K562 (cell line): ENCODE data around the gene PRDM10. TPM values are rescaled to one million over a fixed set of nuclear protein-coding genes. Genes with fewer than 3 reads are reported as not detected.
A peak's percentile ranks its signal among the peaks of the same experiment; 100 is the strongest.

Experiments
- BRD4 ChIP-seq: fragments of 200-600 bp; sonication (generic); IDR thresholded peaks from 2 replicates; pipeline ENCODE4 v1.6.1; 2017; ENCODE audit warnings: inconsistent platforms
- CC2D1A ChIP-seq: fragments of 450-650 bp; IDR thresholded peaks from 2 replicates; pipeline ENCODE4 v1.6.1; 2017; ENCODE audit warnings: mild to moderate bottlenecking
- CHD2 ChIP-seq: IDR thresholded peaks from 2 replicates; pipeline ENCODE4 v1.6.1; 2011; ENCODE audit warnings: low read depth, low read length
- CREBBP ChIP-seq: IDR thresholded peaks from one replicate; pipeline ENCODE4 v1.6.1; 2012; ENCODE audit warnings: low read depth, mild to moderate bottlenecking, control low read depth, inconsistent platforms, low read length
- GABPB2 ChIP-seq: fragments of 250-450 bp; sonication (Bioruptor Pico); conservative IDR thresholded peaks from 2 replicates; pipeline ENCODE4 v1.5.1; 2021; ENCODE audit warnings: mild to moderate bottlenecking
- MEF2A ChIP-seq: IDR thresholded peaks from 2 replicates; pipeline ENCODE4 v1.6.1; 2011; ENCODE audit warnings: low read depth, mild to moderate bottlenecking, low read length, moderate library complexity; ENCODE audit not compliant: control insufficient read depth
- MTA1 ChIP-seq: fragments of 450-650 bp; IDR thresholded peaks from 2 replicates; pipeline ENCODE4 v1.6.1; 2017; ENCODE audit warnings: borderline replicate concordance
- MTF1 ChIP-seq: fragments of 250-450 bp; sonication (Bioruptor Pico); IDR thresholded peaks from 2 replicates; pipeline ENCODE4 v1.9.0; 2021; ENCODE audit warnings: moderate library complexity, mild to moderate bottlenecking, inconsistent platforms, borderline replicate concordance
- NCOA1 ChIP-seq: fragments of 450-650 bp; IDR thresholded peaks from 2 replicates; pipeline ENCODE4 v1.6.1; 2016; ENCODE audit warnings: low read depth
- PURB ChIP-seq: sonication (generic); formaldehyde crosslinking; IDR thresholded peaks from 2 replicates; pipeline ENCODE4 v1.9.0; 2021; ENCODE audit warnings: low read depth, mild to moderate bottlenecking, missing genetic modification reagents
- RCOR1 ChIP-seq, 2 experiments: IDR thresholded peaks; 2 replicates each; pipeline ENCODE4 v1.6.1; 2012; ENCODE audit warnings: low read depth in 2 of 2, low read length in 2 of 2, borderline replicate concordance in 1 of 2, improper control_type of control experiment in 1 of 2
- SMC3 ChIP-seq: conservative IDR thresholded peaks from 2 replicates; pipeline ENCODE4 v1.6.1; 2011; ENCODE audit warnings: low read depth, low read length, improper control_type of control experiment; ENCODE audit not compliant: insufficient read depth
- SPI1 ChIP-seq: IDR thresholded peaks from 2 replicates; pipeline ENCODE4 v1.6.1; 2011; ENCODE audit warnings: low read depth, low read length, control low read depth, borderline replicate concordance
- TAF7 ChIP-seq: fragments of 450-650 bp; IDR thresholded peaks from 2 replicates; pipeline ENCODE4 v1.6.1; 2016; ENCODE audit warnings: missing genetic modification characterization, missing compliant biosample characterization
- WHSC1 ChIP-seq: IDR thresholded peaks from one replicate; pipeline ENCODE4 v1.6.1; 2012; ENCODE audit warnings: low read length, control low read depth, inconsistent platforms
- ZC3H11A ChIP-seq: IDR thresholded peaks from 2 replicates; pipeline ENCODE4 v1.6.1; 2012; ENCODE audit warnings: low read depth, low read length, improper control_type of control experiment
- polyA plus RNA-seq, 8 experiments: library from polyadenylated mRNA; depleted of rRNA in 4 of 8; stranded (reverse) in 5 of 8; unstranded in 3 of 8; fragments of >200 nt; fragmentation: Nextera tagmentation in 2 of 8; fragmentation: Illumina TruSeq in 1 of 8; extraction: Ambion mirVana in 2 of 8; extraction: Trizol in 1 of 8; gene quantifications; 2 replicates each; pipeline versions ENCODE4 v1.2.1 to v1.2.3, GENCODE V29; 2011 to 2014; ENCODE audit warnings: inconsistent platforms in 1 of 8, missing spikeins in 1 of 8
- total RNA-seq, 7 experiments: library from RNA; depleted of rRNA in 6 of 7; stranded (reverse); fragments of >200 nt in 6 of 7; fragmentation: Illumina TruSeq in 2 of 7; extraction: Trizol in 2 of 7; gene quantifications; 2 replicates each; pipeline versions ENCODE4 v1.2.1 to v1.2.3, GENCODE V29; 2011 to 2021; ENCODE audit warnings: low replicate concordance in 1 of 7
- TF ChIP-seq, protein P1 (sequence below): sonication (generic); formaldehyde crosslinking; IDR thresholded peaks from 2 replicates; pipeline ENCODE4 v1.8.0; 2022; ENCODE audit warnings: mild to moderate bottlenecking, missing genetic modification reagents, borderline replicate concordance
- TF ChIP-seq, protein P2 (sequence below): fragments of 250-450 bp; sonication (Bioruptor Pico); IDR thresholded peaks from 2 replicates; pipeline ENCODE4 v1.8.0; 2021; ENCODE audit warnings: moderate library complexity, mild to moderate bottlenecking, inconsistent platforms
- TF ChIP-seq, protein P3 (sequence below), 3 experiments: fragments of 200-800 bp in 1 of 3; fragments of 250-450 bp in 1 of 3; fragments of 450-650 bp in 1 of 3; sonication (Bioruptor Pico) in 1 of 3; sonication (Bioruptor generic) in 1 of 3; formaldehyde crosslinking in 1 of 3; IDR thresholded peaks; 2 replicates each; pipeline versions ENCODE4 v1.6.1 to v1.8.0; 2016 to 2022; ENCODE audit warnings: mild to moderate bottlenecking in 2 of 3, missing genetic modification characterization in 2 of 3, missing compliant biosample characterization in 1 of 3, moderate library complexity in 1 of 3
- TF ChIP-seq, protein P4 (sequence below): sonication (generic); formaldehyde crosslinking; IDR thresholded peaks from 2 replicates; pipeline ENCODE4 v1.8.0; 2023; ENCODE audit warnings: mild to moderate bottlenecking, missing genetic modification reagents

Gene PRDM10
- total and polyA plus RNA-seq, 9 of the 15 experiments (the other 6 are each of a cell fraction or from before 2014, with no cell fraction given): 0.89 to 9.3 (median 4.5) TPM

DNA sequence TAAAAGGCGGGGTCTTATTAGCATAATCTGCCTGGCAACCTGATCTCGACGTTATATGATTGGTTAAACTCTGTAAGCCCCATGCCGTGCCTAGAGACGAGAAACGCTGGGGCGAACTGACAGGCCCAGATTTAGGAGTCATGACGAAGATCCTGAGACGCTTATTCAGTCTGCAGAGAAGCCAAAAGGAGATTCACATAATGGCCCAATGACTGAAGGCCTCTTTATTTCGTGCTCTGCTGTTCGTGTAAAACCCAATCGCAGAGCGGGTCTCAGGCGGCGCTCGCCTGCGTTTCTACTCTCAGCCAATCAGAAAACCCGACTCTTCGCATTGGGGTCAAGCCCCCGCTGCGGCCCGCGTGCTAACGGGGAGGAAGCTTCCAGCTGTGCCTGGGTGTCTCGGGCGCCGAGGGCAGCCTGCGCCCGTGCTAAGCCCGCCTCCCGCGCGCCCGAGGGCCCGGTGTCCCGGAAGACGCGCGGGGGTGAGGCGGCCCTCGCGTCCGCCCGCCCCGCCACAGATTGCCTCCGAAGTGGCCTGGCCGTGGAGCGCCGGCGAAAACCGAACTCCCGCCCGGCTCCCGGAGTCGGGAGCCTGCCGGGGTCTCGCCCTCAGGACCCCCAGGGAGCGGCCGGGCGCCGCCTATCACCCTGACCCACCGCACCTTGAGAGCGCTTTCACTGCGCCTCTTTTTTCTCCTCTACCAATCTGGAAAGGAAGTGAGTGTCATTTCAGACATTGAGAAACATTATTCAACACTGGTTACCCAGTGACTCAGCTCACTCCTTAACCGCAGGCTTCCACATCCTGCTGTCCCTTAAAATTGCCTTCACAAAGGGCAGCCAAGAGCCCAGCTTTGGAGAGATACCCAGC is 446 bp upstream of the PRDM10 start (continued):
- TF ChIP-seq, protein P1, sequence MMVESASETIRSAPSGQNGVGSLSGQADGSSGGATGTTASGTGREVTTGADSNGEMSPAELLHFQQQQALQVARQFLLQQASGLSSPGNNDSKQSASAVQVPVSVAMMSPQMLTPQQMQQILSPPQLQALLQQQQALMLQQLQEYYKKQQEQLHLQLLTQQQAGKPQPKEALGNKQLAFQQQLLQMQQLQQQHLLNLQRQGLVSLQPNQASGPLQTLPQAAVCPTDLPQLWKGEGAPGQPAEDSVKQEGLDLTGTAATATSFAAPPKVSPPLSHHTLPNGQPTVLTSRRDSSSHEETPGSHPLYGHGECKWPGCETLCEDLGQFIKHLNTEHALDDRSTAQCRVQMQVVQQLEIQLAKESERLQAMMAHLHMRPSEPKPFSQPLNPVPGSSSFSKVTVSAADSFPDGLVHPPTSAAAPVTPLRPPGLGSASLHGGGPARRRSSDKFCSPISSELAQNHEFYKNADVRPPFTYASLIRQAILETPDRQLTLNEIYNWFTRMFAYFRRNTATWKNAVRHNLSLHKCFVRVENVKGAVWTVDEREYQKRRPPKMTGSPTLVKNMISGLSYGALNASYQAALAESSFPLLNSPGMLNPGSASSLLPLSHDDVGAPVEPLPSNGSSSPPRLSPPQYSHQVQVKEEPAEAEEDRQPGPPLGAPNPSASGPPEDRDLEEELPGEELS (CRISPR knock-in tag): no peak
- TF ChIP-seq MEF2A (no peak), PURB (CRISPR knock-in tag) (no peak), MTA1 (0 out of 2 replicates have a peak, but pooled peaks have one; percentile 30), SPI1 (peak; percentile 75), TAF7 (tag) (no peak), CREBBP (no peak), MTF1 (CRISPR knock-in tag) (no peak), RCOR1 (IDR thresholded peaks at IDR 0.05; ENCODE audit: borderline replicate concordance in 1 of 2, low read depth in 2 of 2, low read length in 2 of 2) (peak in 1 of 2 experiments; percentile 60; a peak in 3 of 4 replicates), GABPB2 (no peak), CC2D1A (no peak), SMC3 (no peak), WHSC1 (no peak), BRD4 (peak; percentile 91; the same call in 1 of the 2 replicates), CHD2 (no peak; the same call in 1 of the 2 replicates), ZC3H11A (no peak), NCOA1 (no peak)
- TF ChIP-seq, protein P2, sequence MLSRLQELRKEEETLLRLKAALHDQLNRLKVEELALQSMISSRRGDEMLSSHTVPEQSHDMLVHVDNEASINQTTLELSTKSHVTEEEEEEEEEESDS (CRISPR knock-in tag): no peak
- TF ChIP-seq, protein P3, sequence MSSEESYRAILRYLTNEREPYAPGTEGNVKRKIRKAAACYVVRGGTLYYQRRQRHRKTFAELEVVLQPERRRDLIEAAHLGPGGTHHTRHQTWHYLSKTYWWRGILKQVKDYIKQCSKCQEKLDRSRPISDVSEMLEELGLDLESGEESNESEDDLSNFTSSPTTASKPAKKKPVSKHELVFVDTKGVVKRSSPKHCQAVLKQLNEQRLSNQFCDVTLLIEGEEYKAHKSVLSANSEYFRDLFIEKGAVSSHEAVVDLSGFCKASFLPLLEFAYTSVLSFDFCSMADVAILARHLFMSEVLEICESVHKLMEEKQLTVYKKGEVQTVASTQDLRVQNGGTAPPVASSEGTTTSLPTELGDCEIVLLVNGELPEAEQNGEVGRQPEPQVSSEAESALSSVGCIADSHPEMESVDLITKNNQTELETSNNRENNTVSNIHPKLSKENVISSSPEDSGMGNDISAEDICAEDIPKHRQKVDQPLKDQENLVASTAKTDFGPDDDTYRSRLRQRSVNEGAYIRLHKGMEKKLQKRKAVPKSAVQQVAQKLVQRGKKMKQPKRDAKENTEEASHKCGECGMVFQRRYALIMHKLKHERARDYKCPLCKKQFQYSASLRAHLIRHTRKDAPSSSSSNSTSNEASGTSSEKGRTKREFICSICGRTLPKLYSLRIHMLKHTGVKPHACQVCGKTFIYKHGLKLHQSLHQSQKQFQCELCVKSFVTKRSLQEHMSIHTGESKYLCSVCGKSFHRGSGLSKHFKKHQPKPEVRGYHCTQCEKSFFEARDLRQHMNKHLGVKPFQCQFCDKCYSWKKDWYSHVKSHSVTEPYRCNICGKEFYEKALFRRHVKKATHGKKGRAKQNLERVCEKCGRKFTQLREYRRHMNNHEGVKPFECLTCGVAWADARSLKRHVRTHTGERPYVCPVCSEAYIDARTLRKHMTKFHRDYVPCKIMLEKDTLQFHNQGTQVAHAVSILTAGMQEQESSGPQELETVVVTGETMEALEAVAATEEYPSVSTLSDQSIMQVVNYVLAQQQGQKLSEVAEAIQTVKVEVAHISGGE (CRISPR knock-in tag; IDR thresholded peaks at IDR 0.05): no peak
- TF ChIP-seq, protein P4, sequence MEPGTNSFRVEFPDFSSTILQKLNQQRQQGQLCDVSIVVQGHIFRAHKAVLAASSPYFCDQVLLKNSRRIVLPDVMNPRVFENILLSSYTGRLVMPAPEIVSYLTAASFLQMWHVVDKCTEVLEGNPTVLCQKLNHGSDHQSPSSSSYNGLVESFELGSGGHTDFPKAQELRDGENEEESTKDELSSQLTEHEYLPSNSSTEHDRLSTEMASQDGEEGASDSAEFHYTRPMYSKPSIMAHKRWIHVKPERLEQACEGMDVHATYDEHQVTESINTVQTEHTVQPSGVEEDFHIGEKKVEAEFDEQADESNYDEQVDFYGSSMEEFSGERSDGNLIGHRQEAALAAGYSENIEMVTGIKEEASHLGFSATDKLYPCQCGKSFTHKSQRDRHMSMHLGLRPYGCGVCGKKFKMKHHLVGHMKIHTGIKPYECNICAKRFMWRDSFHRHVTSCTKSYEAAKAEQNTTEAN (CRISPR knock-in tag): no peak
